ENCODE results near the gene EXOC2. TPM values are rescaled to one million over a fixed set of nuclear protein-coding genes. Genes with fewer than 3 reads are reported as not detected.

EXOC2 gene
- total RNA-seq, 4 donors from 2014 or later = 7.6 to 22.5 (median 20.2) TPM

DNA sequence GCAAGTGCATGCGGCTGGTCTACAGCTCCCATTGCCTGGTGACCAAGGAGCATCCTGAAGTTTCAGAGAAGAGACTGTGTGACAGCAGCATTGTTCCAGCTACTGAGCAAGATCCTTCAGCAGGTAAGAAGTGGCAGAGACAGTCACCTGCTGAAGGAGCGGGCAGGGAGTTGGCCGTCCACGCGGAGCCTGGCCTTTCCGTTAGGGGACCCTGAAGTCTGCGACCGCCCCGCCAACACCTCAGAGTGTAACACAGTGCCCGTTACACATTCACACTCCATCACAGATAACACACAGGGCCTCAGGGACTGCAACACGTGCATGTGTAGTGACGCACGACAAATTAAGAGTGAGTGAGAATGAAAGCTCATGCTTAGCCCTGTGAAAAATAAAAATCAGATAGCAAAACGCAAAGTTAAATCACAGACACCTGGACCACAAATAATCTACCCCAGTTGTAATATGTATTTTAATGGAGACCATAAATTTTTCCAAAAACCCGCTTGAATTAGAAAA, 207.2 kb downstream of the EXOC2 start:
- Histone ChIP-seq H3K36me3 (peaks cover 0 to 7% (median 3%) of the 10 kb centered on the region in 4 donors), H3K9me3 (no peaks in the 10 kb centered on the region), H3K27me3 (no peaks in the 10 kb centered on the region), H3K4me1 (peaks cover 0 to 5% (median 0%) of the 10 kb centered on the region in 4 donors), H3K4me3 (no peak overlapping the region), H3K27ac (no peak overlapping the region)
- intact Hi-C loops (cut with DNase I; ENCODE audit: low total_unique reads) = no loop called here
- in situ Hi-C loops (cut with MboI; ENCODE audit: low pct_ligation_motif_present in 1 of 4, low pct_unique_long_range_greater_than_20kb in 1 of 4, low sequenced_read_pairs in 3 of 4) = no loop called here
- TF ChIP-seq POLR2AphosphoS5 (IDR thresholded peaks at IDR 0.05) (no peak), EP300 (IDR thresholded peaks at IDR 0.05; ENCODE audit: low read depth) (no peak), POLR2A (IDR thresholded peaks at IDR 0.05) (no peak)
- TF ChIP-seq, protein P1, sequence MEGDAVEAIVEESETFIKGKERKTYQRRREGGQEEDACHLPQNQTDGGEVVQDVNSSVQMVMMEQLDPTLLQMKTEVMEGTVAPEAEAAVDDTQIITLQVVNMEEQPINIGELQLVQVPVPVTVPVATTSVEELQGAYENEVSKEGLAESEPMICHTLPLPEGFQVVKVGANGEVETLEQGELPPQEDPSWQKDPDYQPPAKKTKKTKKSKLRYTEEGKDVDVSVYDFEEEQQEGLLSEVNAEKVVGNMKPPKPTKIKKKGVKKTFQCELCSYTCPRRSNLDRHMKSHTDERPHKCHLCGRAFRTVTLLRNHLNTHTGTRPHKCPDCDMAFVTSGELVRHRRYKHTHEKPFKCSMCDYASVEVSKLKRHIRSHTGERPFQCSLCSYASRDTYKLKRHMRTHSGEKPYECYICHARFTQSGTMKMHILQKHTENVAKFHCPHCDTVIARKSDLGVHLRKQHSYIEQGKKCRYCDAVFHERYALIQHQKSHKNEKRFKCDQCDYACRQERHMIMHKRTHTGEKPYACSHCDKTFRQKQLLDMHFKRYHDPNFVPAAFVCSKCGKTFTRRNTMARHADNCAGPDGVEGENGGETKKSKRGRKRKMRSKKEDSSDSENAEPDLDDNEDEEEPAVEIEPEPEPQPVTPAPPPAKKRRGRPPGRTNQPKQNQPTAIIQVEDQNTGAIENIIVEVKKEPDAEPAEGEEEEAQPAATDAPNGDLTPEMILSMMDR (IDR thresholded peaks at IDR 0.05) = no peak
- DNase-seq = no peak
- WGBS, 2 donors (ENCODE audit: low coverage in 1 of 2) = 91 to 95% methylated on average over 4 to 15 of the region's 15 CpGs

DNA sequence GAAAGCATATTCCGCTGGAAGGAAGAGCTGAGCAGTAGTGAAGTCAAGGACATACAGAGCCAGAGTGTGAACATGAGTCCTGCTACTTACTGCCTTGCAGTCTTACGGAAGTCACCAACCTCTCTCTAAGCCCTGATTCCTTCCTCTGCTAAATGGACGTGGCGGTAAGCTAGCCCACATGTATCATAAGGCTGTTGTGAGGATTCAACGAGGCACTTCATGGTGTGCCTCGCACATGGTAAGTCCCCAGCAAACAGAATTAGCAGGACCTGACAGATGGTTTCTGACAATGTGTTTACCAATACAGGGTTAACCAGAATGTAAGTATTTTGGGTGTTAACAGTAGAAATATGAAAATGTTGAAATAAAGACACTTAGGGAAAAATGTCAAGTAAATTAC, 208.2 kb downstream of the EXOC2 start:
- DNase-seq = no peak
- in situ Hi-C loops (cut with MboI; ENCODE audit: low pct_ligation_motif_present in 1 of 4, low pct_unique_long_range_greater_than_20kb in 1 of 4, low sequenced_read_pairs in 3 of 4) = no loop called here
- no peak overlapping the region for H3K4me3 ChIP-seq
- no peaks in the 10 kb centered on the region for H3K9me3 ChIP-seq
- H3K4me1 ChIP-seq = peaks cover 0 to 4% (median 0%) of the 10 kb centered on the region in 4 donors
- no peak for TF ChIP-seq POLR2A (IDR thresholded peaks at IDR 0.05)
- TF ChIP-seq EP300 (IDR thresholded peaks at IDR 0.05; ENCODE audit: low read depth) = no peak
- TF ChIP-seq POLR2AphosphoS5 (IDR thresholded peaks at IDR 0.05) = no peak
- TF ChIP-seq, protein P1 (IDR thresholded peaks at IDR 0.05) = no peak
- 92% methylated on average over 6 of the region's 6 CpGs; no CpG with 5 or more reads in 1 of the 2 donors for WGBS, 2 donors (ENCODE audit: low coverage in 1 of 2)
- no peak overlapping the region for H3K27ac ChIP-seq
- no peaks in the 10 kb centered on the region for H3K27me3 ChIP-seq
- peaks cover 0 to 7% (median 3%) of the 10 kb centered on the region in 4 donors for H3K36me3 ChIP-seq
- intact Hi-C loops (cut with DNase I; ENCODE audit: low total_unique reads) = no loop called here

DNA sequence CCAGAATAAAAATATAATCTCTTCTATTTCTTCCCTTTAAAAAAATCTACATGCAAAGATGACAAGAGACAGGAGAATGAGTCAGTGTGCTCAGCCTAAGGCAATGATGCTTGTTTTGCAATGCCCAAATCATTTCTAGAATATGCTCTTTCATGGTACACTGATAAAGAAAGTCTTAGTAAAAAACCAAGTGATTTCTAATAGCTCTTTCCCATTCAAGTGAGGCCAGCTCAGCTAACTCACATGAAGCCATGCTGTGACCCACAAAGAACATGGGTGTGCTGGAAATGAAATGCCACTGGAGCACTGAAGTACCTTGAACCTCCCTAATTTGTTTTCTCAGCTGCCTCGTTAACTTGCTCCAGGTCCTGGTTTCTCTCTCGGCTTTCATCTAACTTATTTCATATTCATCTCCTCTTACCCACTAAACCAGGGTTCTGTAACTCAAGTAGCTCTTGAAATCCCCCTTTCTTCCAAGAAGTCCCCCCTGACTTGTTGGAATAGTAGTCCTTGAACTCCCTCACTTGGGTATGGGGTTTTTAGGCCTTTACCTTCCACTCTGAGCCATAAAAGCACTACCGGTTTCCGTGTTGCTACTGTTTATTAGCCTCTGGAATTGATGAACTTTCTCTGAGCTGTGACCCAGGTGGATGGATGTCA, 208.7 kb downstream of the EXOC2 start:
- H3K27me3 ChIP-seq = no peaks in the 10 kb centered on the region
- WGBS, 2 donors (ENCODE audit: low coverage in 1 of 2) = 89% methylated on average over 2 to 4 of the region's 4 CpGs
- intact Hi-C loops (cut with DNase I; ENCODE audit: low total_unique reads) (no loop called here), in situ Hi-C loops (cut with MboI; ENCODE audit: low pct_ligation_motif_present in 1 of 4, low pct_unique_long_range_greater_than_20kb in 1 of 4, low sequenced_read_pairs in 3 of 4) (no loop called here)
- TF ChIP-seq POLR2A (IDR thresholded peaks at IDR 0.05) (no peak), EP300 (IDR thresholded peaks at IDR 0.05; ENCODE audit: low read depth) (no peak), POLR2AphosphoS5 (IDR thresholded peaks at IDR 0.05) (no peak)
- TF ChIP-seq, protein P1 (IDR thresholded peaks at IDR 0.05) = no peak
- H3K4me1 ChIP-seq = no peaks in the 10 kb centered on the region
- no peak for DNase-seq
- H3K9me3 ChIP-seq = no peaks in the 10 kb centered on the region
- no peak overlapping the region for H3K4me3 ChIP-seq
- H3K27ac ChIP-seq = no peak overlapping the region
- H3K36me3 ChIP-seq = peaks cover 0 to 7% (median 3%) of the 10 kb centered on the region in 4 donors

DNA sequence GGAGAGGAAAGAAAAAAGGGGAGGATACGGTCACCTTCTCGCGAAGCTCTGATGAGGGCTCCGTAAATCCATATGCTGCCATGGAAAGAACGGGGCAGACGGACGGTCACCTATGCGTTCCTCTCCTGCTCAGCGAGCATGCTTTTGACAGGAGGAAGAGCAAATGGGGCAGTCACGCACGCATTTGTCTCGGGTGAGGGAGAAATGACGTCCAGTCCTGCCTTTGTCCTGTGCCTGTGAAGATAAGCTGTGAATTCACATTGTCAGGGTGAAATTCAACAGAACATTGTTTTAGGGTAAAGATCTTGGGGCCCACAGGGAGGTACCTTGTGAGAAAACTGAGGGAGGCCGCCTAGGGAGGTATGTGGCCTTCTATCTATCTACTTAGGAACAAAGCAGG, 217.6 kb downstream of the EXOC2 start:
- no peaks in the 10 kb centered on the region for H3K36me3 ChIP-seq
- TF ChIP-seq EP300 (IDR thresholded peaks at IDR 0.05; ENCODE audit: low read depth) = no peak
- TF ChIP-seq POLR2A (IDR thresholded peaks at IDR 0.05) = no peak
- TF ChIP-seq, protein P1 (IDR thresholded peaks at IDR 0.05) = no peak
- no peak for TF ChIP-seq POLR2AphosphoS5 (IDR thresholded peaks at IDR 0.05)

More for the DNA sequence above, 217.6 kb downstream of the EXOC2 start:
- in situ Hi-C loops (cut with MboI; ENCODE audit: low pct_ligation_motif_present in 1 of 4, low pct_unique_long_range_greater_than_20kb in 1 of 4, low sequenced_read_pairs in 3 of 4) = no loop called here
- no peak for DNase-seq
- peaks cover 3% of the 10 kb centered on the region for H3K27me3 ChIP-seq
- H3K27ac ChIP-seq = no peak overlapping the region
- intact Hi-C loops (cut with DNase I; ENCODE audit: low total_unique reads) = no loop called here
- 54 to 78% methylated on average over 9 to 14 of the region's 14 CpGs for WGBS, 2 donors (ENCODE audit: low coverage in 1 of 2)
- H3K4me3 ChIP-seq = no peak overlapping the region
- no peaks in the 10 kb centered on the region for H3K4me1 ChIP-seq
- H3K9me3 ChIP-seq = no peaks in the 10 kb centered on the region

Data from transverse colon (tissue), 4 donors.